ENCODE results near the gene SDC4. TPM values are rescaled to one million over a fixed set of nuclear protein-coding genes. Genes with fewer than 3 reads are reported as not detected.

Gene SDC4
- total RNA-seq, 1 donor from 2014 or later: 67.2 TPM

- TF ChIP-seq, protein P1, sequence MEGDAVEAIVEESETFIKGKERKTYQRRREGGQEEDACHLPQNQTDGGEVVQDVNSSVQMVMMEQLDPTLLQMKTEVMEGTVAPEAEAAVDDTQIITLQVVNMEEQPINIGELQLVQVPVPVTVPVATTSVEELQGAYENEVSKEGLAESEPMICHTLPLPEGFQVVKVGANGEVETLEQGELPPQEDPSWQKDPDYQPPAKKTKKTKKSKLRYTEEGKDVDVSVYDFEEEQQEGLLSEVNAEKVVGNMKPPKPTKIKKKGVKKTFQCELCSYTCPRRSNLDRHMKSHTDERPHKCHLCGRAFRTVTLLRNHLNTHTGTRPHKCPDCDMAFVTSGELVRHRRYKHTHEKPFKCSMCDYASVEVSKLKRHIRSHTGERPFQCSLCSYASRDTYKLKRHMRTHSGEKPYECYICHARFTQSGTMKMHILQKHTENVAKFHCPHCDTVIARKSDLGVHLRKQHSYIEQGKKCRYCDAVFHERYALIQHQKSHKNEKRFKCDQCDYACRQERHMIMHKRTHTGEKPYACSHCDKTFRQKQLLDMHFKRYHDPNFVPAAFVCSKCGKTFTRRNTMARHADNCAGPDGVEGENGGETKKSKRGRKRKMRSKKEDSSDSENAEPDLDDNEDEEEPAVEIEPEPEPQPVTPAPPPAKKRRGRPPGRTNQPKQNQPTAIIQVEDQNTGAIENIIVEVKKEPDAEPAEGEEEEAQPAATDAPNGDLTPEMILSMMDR (conservative IDR thresholded peaks at IDR 0.05): no peak
- peaks cover 75% of the 10 kb centered on the region for H3K4me1 Mint-ChIP-seq (ENCODE audit: unreplicated experiment)
- no peak for DNase-seq (ENCODE audit: extremely low spot score, unreplicated experiment)
- peak overlapping the region; percentile 96 for H3K4me3 Mint-ChIP-seq
- peaks cover 8% of the 10 kb centered on the region for H3K36me3 Mint-ChIP-seq
- H3K9me3 Mint-ChIP-seq: no peaks in the 10 kb centered on the region
- H3K27me3 Mint-ChIP-seq: no peaks in the 10 kb centered on the region
- peak overlapping the region; percentile 96 for H3K27ac Mint-ChIP-seq
Measured at GRCh38 chr20:45343532-45344167, 4.6 kb downstream of the SDC4 start.

GRCh38 chr20:45342855-45343531 lies 5.2 kb downstream of the SDC4 start:
- no peaks in the 10 kb centered on the region for H3K27me3 Mint-ChIP-seq
- DNase-seq (ENCODE audit: extremely low spot score, unreplicated experiment): no peak
- TF ChIP-seq, protein P1 (conservative IDR thresholded peaks at IDR 0.05): no peak
- peak overlapping the region; percentile 96 for H3K4me3 Mint-ChIP-seq
- H3K27ac Mint-ChIP-seq: peak overlapping the region; percentile 96
- peaks cover 78% of the 10 kb centered on the region for H3K4me1 Mint-ChIP-seq (ENCODE audit: unreplicated experiment)
- H3K9me3 Mint-ChIP-seq: no peaks in the 10 kb centered on the region
- peaks cover 8% of the 10 kb centered on the region for H3K36me3 Mint-ChIP-seq

DNA sequence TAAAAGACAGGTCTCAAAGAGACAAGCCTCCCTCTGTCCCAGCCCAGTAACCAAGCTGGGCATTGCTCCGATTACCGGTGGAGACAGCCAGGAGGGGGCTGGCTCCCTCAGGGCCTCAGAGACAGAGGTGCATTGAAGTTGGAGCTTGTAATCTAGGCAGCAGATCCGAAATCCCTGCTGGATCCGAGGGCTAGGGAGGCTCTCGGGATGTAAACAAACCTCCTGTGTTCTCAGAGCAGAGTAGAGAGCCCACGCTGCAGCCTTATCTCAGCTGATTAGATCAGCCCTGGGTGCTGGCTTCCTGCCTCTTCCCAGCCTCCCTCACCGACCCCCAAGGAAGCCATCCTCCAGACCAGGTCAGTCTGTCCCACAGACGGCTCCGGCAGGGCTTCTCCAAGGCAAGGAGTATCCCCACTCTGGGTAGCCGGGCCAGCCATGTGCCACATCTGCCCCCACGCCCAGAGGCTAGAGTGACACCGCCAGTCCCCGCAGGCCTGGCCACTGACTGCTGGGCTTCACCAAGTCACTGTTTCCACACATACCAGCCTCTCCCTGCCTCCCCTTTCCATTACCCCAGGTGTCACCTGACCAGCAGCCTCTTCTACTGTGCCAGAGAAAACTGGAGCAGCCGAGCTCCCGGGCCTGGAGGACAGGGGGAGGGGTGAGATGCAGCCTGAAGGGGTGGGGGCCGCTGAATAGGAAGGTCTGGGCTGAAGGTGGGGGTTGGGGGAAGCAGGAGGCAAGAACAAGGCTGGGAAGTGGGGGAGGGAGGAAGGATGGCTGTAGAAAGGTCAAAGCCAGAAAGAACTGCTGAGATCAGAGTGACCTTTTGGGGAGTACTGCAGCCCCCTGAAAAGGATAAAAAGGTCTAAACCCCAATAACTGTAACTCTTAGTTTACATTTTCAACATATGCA lies 6.0 kb downstream of the SDC4 start:
- no peak for DNase-seq (ENCODE audit: extremely low spot score, unreplicated experiment)
- H3K4me1 Mint-ChIP-seq (ENCODE audit: unreplicated experiment): peaks cover 81% of the 10 kb centered on the region
- H3K9me3 Mint-ChIP-seq: no peaks in the 10 kb centered on the region
- TF ChIP-seq, protein P1 (conservative IDR thresholded peaks at IDR 0.05): no peak
- peak overlapping the region; percentile 96 for H3K27ac Mint-ChIP-seq
- peak overlapping the region; percentile 96 for H3K4me3 Mint-ChIP-seq
- H3K36me3 Mint-ChIP-seq: peaks cover 11% of the 10 kb centered on the region
- no peaks in the 10 kb centered on the region for H3K27me3 Mint-ChIP-seq

DNA sequence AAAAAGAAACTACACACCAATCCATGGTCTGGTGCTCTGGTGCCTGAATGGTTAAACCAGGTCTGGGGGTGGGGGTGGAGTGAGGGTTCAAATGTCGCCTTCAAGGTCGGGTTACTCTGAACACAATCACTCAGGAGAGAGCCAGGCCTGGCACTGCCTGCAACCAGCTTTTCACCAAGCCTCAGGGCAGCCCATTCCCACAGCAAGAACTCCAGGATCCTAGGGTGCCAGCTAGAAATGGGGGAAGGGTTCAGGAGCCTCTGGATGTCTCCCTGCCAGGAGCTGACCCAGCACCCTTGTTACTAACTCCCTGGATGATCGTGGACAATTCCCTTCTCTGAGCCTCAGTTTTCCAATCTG lies 6.7 kb downstream of the SDC4 start:
- Mint-ChIP-seq H3K27ac (peak overlapping the region; percentile 96), H3K9me3 (no peaks in the 10 kb centered on the region), H3K4me3 (peak overlapping the region; percentile 96), H3K4me1 (ENCODE audit: unreplicated experiment) (peaks cover 81% of the 10 kb centered on the region), H3K36me3 (peaks cover 17% of the 10 kb centered on the region), H3K27me3 (no peaks in the 10 kb centered on the region)
- TF ChIP-seq, protein P1 (conservative IDR thresholded peaks at IDR 0.05): no peak
- DNase-seq (ENCODE audit: extremely low spot score, unreplicated experiment): no peak

DNA sequence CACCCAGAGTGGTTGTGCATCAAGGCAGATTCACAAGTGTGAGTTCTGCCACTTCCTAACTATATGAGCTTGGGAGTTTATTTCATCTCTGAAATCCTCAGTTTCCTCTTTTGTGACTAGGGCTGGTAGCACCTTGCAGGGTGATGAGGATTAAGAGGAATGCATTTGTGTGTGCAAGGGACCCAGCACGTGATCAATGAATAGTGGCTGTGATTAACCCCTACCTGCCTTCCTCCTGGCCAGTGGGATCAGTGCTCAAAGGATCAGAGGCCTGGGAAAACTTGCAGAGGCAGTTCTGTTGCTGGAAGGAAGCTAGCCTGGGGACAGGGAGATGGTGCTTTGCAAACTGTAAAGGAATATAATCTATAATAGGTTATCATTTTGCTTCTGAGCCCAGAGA lies 7.3 kb downstream of the SDC4 start:
- H3K4me1 Mint-ChIP-seq (ENCODE audit: unreplicated experiment): peaks cover 79% of the 10 kb centered on the region
- H3K36me3 Mint-ChIP-seq: peaks cover 17% of the 10 kb centered on the region
- H3K4me3 Mint-ChIP-seq: peak overlapping the region; percentile 96
- no peaks in the 10 kb centered on the region for H3K9me3 Mint-ChIP-seq
- TF ChIP-seq, protein P1 (conservative IDR thresholded peaks at IDR 0.05): no peak
- H3K27ac Mint-ChIP-seq: peak overlapping the region; percentile 96
- H3K27me3 Mint-ChIP-seq: no peaks in the 10 kb centered on the region
- DNase-seq (ENCODE audit: extremely low spot score, unreplicated experiment): no peak
